ENCODE measurements around the gene EPN3. TPM values are rescaled to one million over a fixed set of nuclear protein-coding genes. Genes with fewer than 3 reads are reported as not detected.

The EPN3 gene
- total and polyA plus RNA-seq, 11 donors = 8.9 to 29.5 (median 12.6) TPM

- H3K4me1 ChIP-seq = peaks cover 0 to 40% (median 10%) of the 10 kb centered on the region in 12 donors
- peak overlapping the region; percentile 46 to 94 (median 76) for H3K27ac ChIP-seq
- intact Hi-C loops (cut with DNase I) = loop anchor here in 3 of 10 donors (1.0 to 5.0 kb wide), 3 partner anchors 46 to 51 kb away; no protein-coding TSS in a partner anchor
- peaks cover 0 to 40% (median 22%) of the 10 kb centered on the region in 9 donors for H3K27me3 ChIP-seq
- no peak for TF ChIP-seq CTCF (IDR thresholded peaks at IDR 0.05)
- no peak for TF ChIP-seq POLR2A (IDR thresholded peaks at IDR 0.05)
- H3K36me3 ChIP-seq = peaks cover 0 to 15% (median 0%) of the 10 kb centered on the region in 9 donors
- peak overlapping the region; percentile 16 to 72 (median 48) for H3K4me3 ChIP-seq
- ATAC-seq (peak; percentile 72 to 83 (median 80)), DNase-seq (peak; percentile 69 to 84 (median 77))
- H3K9me3 ChIP-seq = no peaks in the 10 kb centered on the region
- WGBS, 4 donors = 1 to 4% (median 2%) methylated on average over 17 of the region's 17 CpGs
Measured at GRCh38 chr17:50533720-50534148, 1.2 kb downstream of the EPN3 start.

GRCh38 chr17:50534222-50534978 is 1.9 kb downstream of the EPN3 start:
- H3K36me3 ChIP-seq = peaks cover 0 to 16% (median 0%) of the 10 kb centered on the region in 9 donors
- no peaks in the 10 kb centered on the region for H3K9me3 ChIP-seq
- H3K27ac ChIP-seq = peak overlapping the region; percentile 16 to 94 (median 76)
- 36 to 48% (median 46%) methylated on average over 20 to 24 of the region's 24 CpGs for WGBS, 4 donors
- no peak for DNase-seq
- TF ChIP-seq CTCF (IDR thresholded peaks at IDR 0.05) (peak in 8 of 12 donors; percentile 8 to 42 (median 28)), POLR2A (IDR thresholded peaks at IDR 0.05) (no peak)
- ATAC-seq = peak; percentile 45 to 75 (median 60)
- H3K4me3 ChIP-seq = peak overlapping the region in 11 of 12 donors; percentile 16 to 72 (median 51)
- intact Hi-C loops (cut with DNase I) = loop anchor here in 2 of 10 donors (2.0 to 5.0 kb wide), 2 partner anchors 47 to 52 kb away; no protein-coding TSS in a partner anchor
- peaks cover 0 to 40% (median 22%) of the 10 kb centered on the region in 9 donors for H3K27me3 ChIP-seq
- H3K4me1 ChIP-seq = peaks cover 0 to 41% (median 10%) of the 10 kb centered on the region in 12 donors

- Histone ChIP-seq H3K4me1 (peaks cover 0 to 41% (median 10%) of the 10 kb centered on the region in 12 donors), H3K27ac (peak overlapping the region in 9 of 12 donors; percentile 65 to 94 (median 78)), H3K36me3 (peaks cover 0 to 20% (median 0%) of the 10 kb centered on the region in 9 donors), H3K27me3 (peaks cover 0 to 40% (median 22%) of the 10 kb centered on the region in 9 donors), H3K9me3 (no peaks in the 10 kb centered on the region), H3K4me3 (peak overlapping the region in 4 of 12 donors; percentile 51 to 72 (median 57))
- no peak for ATAC-seq
- intact Hi-C loops (cut with DNase I) = loop anchor here in 2 of 10 donors (2.0 to 5.0 kb wide), 2 partner anchors 48 to 52 kb away; no protein-coding TSS in a partner anchor
- TF ChIP-seq POLR2A (IDR thresholded peaks at IDR 0.05) = no peak
- TF ChIP-seq CTCF (IDR thresholded peaks at IDR 0.05) = no peak
- 85 to 91% (median 86%) methylated on average over 2 of the region's 2 CpGs for WGBS, 4 donors
- DNase-seq = no peak
Measured at GRCh38 chr17:50534979-50535326, 2.4 kb downstream of the EPN3 start.

GRCh38 chr17:50535407-50535806 is 2.9 kb downstream of the EPN3 start:
- Histone ChIP-seq H3K4me3 (no peak overlapping the region), H3K4me1 (peaks cover 0 to 41% (median 10%) of the 10 kb centered on the region in 12 donors), H3K36me3 (peaks cover 0 to 20% (median 0%) of the 10 kb centered on the region in 9 donors), H3K9me3 (no peaks in the 10 kb centered on the region), H3K27ac (no peak overlapping the region), H3K27me3 (peaks cover 0 to 40% (median 22%) of the 10 kb centered on the region in 9 donors)
- intact Hi-C loops (cut with DNase I) = loop anchor here in 1 of 10 donors (2.0 kb wide), 1 partner anchor 53 kb away; no protein-coding TSS in a partner anchor
- DNase-seq = no peak
- WGBS, 4 donors = 62 to 65% (median 64%) methylated on average over 7 of the region's 7 CpGs
- TF ChIP-seq CTCF (IDR thresholded peaks at IDR 0.05) (no peak), POLR2A (IDR thresholded peaks at IDR 0.05) (no peak)
- ATAC-seq = no peak

Data from heart left ventricle (tissue), 16 donors.